Calu3 (cell line): Measurements from ENCODE around the gene GADD45B. TPM values are rescaled to one million over a fixed set of nuclear protein-coding genes. Genes with fewer than 3 reads are reported as not detected.
"Not testable (repeated sequence)": the region's sequence is repeated elsewhere in the genome, so short reads cannot be mapped to it uniquely, and the experiment has no call there.

Experiments used
- BruUV-seq: library from RNA; stranded (reverse); fragments of 400-500 nt; replicated peaks from 2 replicates; lab custom pipeline; 2021; lab: Mats Ljungman, UMichigan
- CTCF ChIA-PET: fragments of 300-600 bp; sonication (Branson Sonifier 250); formaldehyde crosslinking; loops from one replicate; lab custom pipeline; 2022; ENCODE audit warnings: antibody characterized with exemption; lab: Charles Lee
- DNase-seq: peaks from one replicate; pipeline ENCODE4 v3.0.0; 2022
- H3K27ac Mint-ChIP-seq: one replicate; pipeline ENCODE4 v1.8.0; 2022; ENCODE audit warnings: mixed read lengths; ENCODE audit not compliant: unreplicated experiment
- H3K27me3 Mint-ChIP-seq: one replicate; pipeline ENCODE4 v1.8.0; 2022; ENCODE audit warnings: mixed read lengths; ENCODE audit not compliant: unreplicated experiment
- H3K36me3 Mint-ChIP-seq: one replicate; pipeline ENCODE4 v1.8.0; 2022; ENCODE audit warnings: mild to moderate bottlenecking, moderate library complexity, mixed read lengths; ENCODE audit not compliant: insufficient read depth, unreplicated experiment
- H3K4me1 Mint-ChIP-seq: one replicate; pipeline ENCODE4 v1.8.0; 2022; ENCODE audit warnings: mild to moderate bottlenecking, low read depth, mixed read lengths; ENCODE audit not compliant: unreplicated experiment
- H3K4me3 Mint-ChIP-seq: one replicate; pipeline ENCODE4 v1.8.0; 2022; ENCODE audit warnings: mild to moderate bottlenecking, low read depth, moderate library complexity, mixed read lengths; ENCODE audit not compliant: unreplicated experiment
- H3K9me3 Mint-ChIP-seq: one replicate; pipeline ENCODE4 v1.8.0; 2022; ENCODE audit warnings: low read depth, mixed read lengths; ENCODE audit not compliant: unreplicated experiment
- intact Hi-C: fragments of 100-400 bp; cut with micrococcal nuclease; formaldehyde crosslinking; loops from one replicate; pipeline ENCODE4 v1.10.0; 2022; ENCODE audit not compliant: unreplicated experiment
- total RNA-seq: library from RNA; stranded (reverse); gene quantifications from 2 replicates; pipeline ENCODE4 v1.2.3, GENCODE V29; 2022
- TF ChIP-seq, protein P1 (sequence below): fragments of 200-600 bp; IDR thresholded peaks from one replicate; pipeline ENCODE4 v1.8.0; 2022; ENCODE audit warnings: antibody characterized with exemption; ENCODE audit not compliant: unreplicated experiment

Gene GADD45B
- total RNA-seq, 1 experiment from 2014 or later: 36.5 TPM

DNA sequence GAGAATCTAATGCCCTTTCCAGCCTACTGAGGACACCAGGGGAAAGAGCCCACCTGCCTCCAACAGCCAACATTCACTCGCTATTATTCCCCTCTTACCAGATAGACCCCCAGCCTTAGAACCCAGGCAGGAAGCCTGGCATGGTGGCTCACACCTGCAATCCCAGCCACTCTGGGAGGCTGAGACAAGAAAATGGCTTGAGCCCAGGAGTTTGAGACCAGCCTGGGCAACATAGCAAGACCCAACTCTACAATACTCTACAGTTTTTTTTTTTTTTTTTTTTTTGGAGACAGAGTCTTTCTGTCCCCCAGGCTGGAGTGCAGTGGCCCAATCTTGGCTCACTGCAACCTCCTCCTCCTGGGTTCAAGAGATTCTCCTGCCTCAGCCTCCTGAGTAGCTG, 15.7 kb upstream of the GADD45B start:
- no TSS peak for BruUV-seq
- no peak overlapping the region for H3K4me3 Mint-ChIP-seq

DNA sequence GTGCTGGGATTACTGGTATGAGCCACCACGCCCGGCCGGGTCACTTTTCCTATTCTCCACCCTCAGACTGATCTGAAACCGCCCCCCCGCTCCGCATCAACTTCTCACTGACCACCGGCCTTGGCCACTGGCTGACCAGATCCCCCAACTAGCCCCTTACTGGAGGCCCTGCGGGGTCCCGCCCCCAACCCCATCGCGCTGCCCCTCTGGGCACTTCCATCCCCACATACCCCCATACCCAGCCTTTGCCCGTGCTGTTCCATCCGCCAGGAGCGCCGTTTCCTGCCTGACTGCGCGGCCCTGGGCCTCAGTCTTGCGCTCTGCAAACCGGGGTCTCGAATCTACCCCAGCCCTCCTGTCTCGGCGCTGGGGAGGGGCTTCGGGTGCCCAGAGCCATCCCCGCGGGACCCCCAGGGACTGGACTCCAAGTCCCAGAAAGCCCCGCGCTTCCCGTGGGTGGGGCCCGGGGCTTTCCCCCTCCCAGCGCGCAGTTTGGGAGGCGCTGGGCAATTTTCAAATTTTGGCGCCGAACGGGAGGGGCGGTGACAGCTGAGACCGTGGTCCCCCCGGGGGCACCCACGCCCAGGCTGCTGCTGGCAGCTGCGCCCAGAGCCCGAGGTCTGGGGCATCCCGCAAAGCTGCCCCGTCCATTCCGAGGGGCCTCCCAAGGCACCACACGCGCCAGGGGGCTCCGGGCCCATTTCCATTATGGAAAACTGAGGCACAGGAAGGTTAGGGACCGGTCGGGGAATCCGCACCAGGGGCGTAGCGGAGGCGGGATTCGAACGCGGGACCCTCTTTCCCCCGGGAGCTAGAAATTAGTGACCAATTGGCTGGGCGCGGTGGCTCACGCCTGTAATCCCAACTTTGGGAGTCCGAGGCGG, 13.9 kb upstream of the GADD45B start:
- H3K27me3 Mint-ChIP-seq: no peaks in the 10 kb centered on the region
- peak overlapping the region; percentile 78 for H3K4me3 Mint-ChIP-seq
- H3K27ac Mint-ChIP-seq: no peak overlapping the region
- DNase-seq: peak; percentile 66
- intact Hi-C loops: no loop called here
- no TSS peak for BruUV-seq
- TF ChIP-seq, protein P1, sequence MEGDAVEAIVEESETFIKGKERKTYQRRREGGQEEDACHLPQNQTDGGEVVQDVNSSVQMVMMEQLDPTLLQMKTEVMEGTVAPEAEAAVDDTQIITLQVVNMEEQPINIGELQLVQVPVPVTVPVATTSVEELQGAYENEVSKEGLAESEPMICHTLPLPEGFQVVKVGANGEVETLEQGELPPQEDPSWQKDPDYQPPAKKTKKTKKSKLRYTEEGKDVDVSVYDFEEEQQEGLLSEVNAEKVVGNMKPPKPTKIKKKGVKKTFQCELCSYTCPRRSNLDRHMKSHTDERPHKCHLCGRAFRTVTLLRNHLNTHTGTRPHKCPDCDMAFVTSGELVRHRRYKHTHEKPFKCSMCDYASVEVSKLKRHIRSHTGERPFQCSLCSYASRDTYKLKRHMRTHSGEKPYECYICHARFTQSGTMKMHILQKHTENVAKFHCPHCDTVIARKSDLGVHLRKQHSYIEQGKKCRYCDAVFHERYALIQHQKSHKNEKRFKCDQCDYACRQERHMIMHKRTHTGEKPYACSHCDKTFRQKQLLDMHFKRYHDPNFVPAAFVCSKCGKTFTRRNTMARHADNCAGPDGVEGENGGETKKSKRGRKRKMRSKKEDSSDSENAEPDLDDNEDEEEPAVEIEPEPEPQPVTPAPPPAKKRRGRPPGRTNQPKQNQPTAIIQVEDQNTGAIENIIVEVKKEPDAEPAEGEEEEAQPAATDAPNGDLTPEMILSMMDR: no peak
- H3K36me3 Mint-ChIP-seq: peaks cover 16% of the 10 kb centered on the region
- CTCF ChIA-PET: interaction anchor here (1.3 kb wide), 1 partner anchor 149 kb away, joined by 5 read pairs; no protein-coding TSS in a partner anchor
- no peaks in the 10 kb centered on the region for H3K9me3 Mint-ChIP-seq
- no peaks in the 10 kb centered on the region for H3K4me1 Mint-ChIP-seq

More for the DNA sequence above, 15.7 kb upstream of the GADD45B start:
- intact Hi-C loops: no loop called here
- CTCF ChIA-PET: interaction anchor here (0.6 to 0.7 kb wide), 2 partner anchors 160 to 243 kb away, joined by 3 read pairs; no protein-coding TSS in a partner anchor
- TF ChIP-seq, protein P1: no peak
- no peak for DNase-seq
- Mint-ChIP-seq H3K36me3 (peaks cover 33% of the 10 kb centered on the region), H3K27me3 (no peaks in the 10 kb centered on the region), H3K27ac (no peak overlapping the region), H3K9me3 (no peaks in the 10 kb centered on the region), H3K4me1 (no peaks in the 10 kb centered on the region)

DNA sequence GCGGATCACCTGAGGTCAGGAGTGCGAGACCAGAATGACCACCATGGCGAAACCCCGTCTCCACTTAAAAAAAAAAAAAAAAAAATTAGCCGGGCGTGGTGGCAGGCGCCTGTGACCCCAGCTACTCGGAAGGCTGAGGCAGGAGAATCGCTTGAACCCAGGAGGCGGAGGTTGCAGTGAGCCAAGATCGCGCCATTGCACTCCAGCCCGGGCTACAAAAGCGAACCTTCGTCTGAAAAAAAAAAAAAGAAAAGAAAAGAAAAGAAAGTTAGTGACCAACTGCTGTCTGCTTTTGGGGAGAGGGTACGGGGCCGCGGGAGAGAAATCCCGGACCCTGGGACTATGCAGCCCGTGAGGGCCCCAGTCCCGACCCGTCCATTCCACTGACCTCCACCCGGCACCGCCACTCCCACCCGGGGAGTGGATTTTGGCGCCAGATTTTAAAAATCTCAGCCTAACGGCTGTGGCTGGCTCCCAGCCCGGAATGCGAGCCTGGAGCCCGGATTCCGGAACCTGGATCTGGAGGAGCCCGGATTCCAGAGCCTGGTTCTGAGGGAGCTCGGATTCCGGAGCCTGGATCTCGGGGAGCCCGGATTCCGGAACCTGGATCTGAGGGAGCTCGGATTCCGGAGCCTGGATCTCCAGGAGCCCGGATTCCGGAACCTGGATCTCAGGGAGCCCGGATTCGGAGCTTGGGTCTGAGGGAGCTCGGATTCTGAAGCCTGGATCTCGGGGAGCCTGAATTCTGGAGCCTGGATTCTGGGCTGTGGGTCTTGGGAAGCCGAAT, 13.1 kb upstream of the GADD45B start:
- no peaks in the 10 kb centered on the region for H3K4me1 Mint-ChIP-seq
- H3K27ac Mint-ChIP-seq: no peak overlapping the region
- BruUV-seq: no TSS peak
- peak; percentile 35 for DNase-seq
- CTCF ChIA-PET: interaction anchor here (0.5 to 1.4 kb wide), 3 partner anchors 14 to 151 kb away, joined by 3 to 5 read pairs (median 4); no protein-coding TSS in a partner anchor
- H3K36me3 Mint-ChIP-seq: peaks cover 9% of the 10 kb centered on the region
- intact Hi-C loops: no loop called here
- no peaks in the 10 kb centered on the region for H3K9me3 Mint-ChIP-seq
- no peaks in the 10 kb centered on the region for H3K27me3 Mint-ChIP-seq
- TF ChIP-seq, protein P1: no peak
- H3K4me3 Mint-ChIP-seq: peak overlapping the region; percentile 78

DNA sequence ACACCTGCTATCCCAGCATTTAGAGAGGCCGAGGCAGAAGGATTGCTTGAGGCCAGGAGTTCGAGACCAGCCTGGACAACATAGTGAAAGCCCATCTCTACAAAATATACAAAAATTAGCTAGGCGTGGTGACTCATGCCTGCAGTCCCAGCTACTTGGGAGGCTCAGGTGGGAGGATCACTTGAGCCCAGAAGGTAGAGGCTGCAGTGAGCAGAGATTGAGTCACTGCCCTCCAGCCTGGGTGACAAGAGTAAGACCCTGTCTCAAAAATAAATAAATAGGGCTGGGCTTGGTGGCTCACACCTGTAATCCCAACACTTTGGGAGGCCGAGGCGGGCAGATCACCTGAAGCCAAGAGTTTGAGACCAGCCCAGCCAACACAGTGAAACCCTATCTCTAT, 12.2 kb upstream of the GADD45B start:
- intact Hi-C loops, H3K36me3 Mint-ChIP-seq, H3K9me3 Mint-ChIP-seq, H3K27me3 Mint-ChIP-seq, H3K27ac Mint-ChIP-seq, BruUV-seq, DNase-seq, H3K4me3 Mint-ChIP-seq, H3K4me1 Mint-ChIP-seq: not testable (repeated sequence)
- CTCF ChIA-PET: interaction anchor here (0.6 to 1.4 kb wide), 2 partner anchors 13 to 652 kb away, joined by 4 to 13 read pairs; no protein-coding TSS in a partner anchor
